Measurements from ENCODE around the gene ZDHHC14.
"Not testable (repeated sequence)": the region's sequence is repeated elsewhere in the genome, so short reads cannot be mapped to it uniquely, and the experiment has no call there.

The ZDHHC14 gene

DNA sequence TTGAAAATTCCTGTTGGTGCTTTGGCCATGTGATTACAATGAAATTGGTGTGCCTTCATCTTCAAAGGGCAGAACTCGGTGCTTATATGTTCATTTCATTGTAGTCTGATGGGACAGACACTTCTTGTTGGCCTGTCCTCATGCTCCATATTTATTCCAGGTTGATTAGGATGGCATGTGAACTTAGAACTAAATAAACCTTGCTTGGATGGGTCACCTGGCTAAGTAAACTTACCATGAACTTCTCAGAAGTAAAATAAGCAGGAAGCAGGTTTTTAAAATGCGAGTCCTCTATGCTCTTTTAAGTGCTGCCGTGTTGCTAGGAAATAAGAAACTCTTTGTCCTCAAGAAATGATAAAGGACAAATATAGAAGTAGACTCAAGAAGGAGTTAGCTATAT is 26.7 kb downstream of the ZDHHC14 start:
- DNase-seq: no peak

DNA sequence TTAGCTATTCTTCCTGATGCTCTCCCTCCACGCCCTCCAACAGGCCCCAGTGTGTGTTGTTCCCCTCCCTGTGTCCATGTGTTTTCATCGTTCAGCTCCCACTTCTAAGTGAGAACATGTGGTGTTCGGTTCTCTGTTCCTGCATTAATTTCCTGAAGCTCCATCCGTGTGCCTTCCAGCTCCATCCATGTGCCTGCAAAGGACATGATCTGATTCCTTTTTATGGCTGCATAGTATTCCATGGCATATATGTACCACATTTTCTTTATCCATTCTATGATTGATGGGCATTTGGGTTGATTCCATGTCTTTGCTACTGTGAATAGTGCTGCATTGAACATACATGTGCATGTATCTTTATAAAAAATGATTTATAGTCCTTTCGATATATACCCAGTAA is 27.4 kb downstream of the ZDHHC14 start:
- not testable (repeated sequence) for DNase-seq

DNA sequence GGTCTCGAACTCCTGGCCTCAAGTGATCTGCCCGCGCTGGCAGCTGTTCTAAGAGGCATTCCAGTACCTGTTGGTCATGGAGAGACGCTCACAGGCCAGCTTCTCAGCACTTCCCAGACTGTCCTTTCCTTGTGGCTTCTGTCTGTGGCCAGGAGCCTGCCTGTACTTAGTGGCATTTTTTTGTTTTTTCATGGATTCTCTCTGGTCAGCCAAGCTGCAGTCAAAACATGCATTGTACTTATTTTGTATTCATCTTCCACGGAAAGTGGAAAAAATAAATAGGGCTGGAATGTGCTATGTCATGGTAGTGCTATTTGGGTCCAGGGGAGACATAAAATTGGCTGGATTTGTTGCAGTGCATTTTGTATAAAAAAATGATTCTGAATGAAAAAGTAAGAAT is 29.1 kb downstream of the ZDHHC14 start:
- peak; percentile 6 for DNase-seq

DNA sequence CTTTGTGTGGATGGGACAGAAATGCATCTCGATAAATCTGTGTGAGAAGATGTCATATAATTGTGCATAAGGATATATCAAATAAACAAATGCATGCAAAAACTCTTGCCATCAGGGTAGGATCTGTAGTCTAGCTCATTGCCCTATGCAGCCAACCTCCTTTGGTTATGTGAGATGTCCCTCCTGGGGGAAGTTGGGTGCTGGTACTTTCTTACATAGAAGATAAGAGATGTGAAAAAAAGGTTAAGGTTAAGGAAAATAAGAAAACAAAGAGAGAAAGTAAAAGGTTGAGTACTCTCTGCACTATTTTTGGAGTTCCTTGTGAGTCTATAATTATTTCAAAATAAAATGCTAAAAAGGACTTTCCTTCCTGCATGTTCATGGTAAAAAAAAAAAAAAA is 30.4 kb downstream of the ZDHHC14 start:
- no peak for DNase-seq

DNA sequence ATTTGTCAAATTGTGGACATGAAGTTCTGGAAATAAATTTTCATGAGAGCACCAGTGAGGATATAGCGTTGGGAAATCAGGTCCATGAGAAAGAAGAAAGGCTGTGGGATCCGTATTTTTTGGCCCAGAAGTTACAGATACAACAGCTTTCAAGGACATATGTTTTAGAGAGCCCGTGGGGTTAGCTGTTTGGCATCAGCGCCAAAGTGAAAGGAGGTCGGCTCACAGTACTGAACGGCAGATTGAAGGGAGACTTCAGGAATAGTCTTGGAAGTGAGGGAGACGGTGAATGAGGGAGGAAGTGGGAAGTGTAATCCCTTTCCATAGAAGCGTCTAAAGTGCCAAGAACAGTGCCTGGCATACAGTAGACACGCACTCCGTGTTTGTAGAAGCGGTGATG is 31.8 kb downstream of the ZDHHC14 start:
- no peak for DNase-seq

DNA sequence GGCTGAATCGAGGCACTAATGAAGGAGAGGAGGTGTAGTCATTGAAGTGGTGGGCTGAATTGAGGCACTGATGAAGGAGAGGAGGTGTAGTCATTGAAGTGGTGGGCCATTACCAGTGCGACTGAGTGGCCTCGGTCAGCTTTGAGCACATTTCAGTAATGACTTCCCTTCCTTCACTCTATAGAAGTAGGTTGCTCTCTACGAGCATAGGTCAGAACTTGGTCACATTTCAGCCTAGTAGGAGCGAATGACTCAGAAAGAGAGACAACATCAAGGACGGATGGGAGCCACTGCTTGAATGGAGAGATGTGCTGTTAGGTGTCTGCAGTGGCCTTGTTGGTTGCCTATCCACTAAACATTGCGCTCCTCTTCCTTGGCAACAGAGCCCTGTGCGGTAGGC is 39.5 kb downstream of the ZDHHC14 start:
- no peak for DNase-seq

DNA sequence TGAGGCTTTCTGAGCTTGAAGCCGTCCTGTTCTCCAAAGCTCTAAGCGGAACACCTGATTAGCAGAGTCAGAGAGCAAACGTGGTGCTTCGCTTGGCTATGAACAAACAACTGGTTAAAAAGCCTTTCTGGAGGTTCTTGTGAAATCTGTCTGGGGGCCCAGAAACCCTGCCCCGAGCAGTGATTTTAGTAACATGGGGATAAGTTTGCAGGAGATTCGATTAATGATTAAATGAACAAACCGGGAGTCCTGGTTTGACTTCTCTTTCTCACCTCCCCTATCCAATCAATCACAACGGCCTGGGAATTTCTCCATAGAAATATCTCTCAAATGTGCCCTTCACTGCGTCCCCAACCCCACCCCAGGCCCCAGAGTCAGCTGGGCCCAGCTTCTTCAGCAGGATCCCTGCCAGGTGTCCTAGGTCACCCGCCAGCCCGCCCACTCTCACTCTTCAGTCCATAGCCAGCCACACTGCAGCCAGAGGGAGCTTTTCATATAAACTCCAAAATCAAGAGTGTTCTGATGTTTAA is 43.6 kb downstream of the ZDHHC14 start:
- DNase-seq: no peak

DNA sequence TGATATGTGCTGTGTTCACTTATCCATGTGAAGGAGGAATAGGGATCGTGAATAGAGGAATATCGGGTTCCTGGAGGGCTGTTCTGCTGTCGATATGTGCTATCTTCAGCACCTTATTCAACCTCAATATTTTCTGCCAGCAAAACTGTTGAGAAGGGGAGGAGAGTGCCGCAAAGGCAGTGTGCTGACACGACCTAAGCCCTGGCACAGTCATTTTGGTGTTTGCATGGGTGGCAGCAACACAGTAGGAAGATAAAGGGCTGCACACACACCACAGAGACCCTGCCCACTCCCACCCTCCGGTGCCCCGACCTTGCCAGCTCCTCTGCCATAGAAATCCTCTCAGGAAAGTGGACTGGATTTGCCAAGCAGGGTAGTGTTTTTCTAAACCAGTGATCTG is 47.0 kb downstream of the ZDHHC14 start:
- no peak for DNase-seq

DNA sequence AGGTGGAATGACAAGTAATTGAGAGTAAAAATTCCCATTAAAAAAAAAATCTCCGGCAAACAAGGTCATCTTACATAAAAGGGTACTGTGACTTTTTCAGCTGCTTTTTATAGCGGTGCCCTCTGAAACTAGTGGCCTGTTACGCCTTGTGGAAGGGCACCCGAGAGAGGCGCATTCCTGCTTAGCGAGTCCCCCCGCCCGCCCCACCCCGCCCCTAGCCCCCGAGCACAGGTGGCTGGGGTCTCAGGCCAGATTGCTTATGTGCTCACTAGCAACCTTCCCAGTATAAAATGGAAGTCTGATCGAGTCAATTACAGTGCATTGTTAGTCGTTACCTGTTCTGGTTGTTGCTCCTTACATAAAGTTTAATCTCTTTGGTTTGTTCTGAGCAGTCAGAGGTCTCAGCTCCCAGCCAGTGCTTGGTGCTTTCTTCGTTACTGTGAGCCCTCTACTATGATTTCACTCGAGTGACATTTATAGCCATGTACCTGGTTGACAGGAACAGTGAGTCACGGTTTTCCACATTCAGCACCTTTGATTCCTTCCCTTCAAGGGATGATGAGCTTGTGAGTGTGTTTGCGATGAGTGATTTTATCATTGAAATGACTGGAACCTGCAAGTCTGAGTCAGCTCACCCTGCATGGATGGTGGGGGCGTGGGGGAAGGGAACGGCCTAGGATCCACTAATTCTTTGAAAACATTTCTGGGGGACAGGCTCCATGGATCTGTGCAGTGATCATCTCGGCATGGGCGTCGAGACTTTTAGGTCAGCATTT is 47.6 kb downstream of the ZDHHC14 start:
- DNase-seq: peak; percentile 4

DNA sequence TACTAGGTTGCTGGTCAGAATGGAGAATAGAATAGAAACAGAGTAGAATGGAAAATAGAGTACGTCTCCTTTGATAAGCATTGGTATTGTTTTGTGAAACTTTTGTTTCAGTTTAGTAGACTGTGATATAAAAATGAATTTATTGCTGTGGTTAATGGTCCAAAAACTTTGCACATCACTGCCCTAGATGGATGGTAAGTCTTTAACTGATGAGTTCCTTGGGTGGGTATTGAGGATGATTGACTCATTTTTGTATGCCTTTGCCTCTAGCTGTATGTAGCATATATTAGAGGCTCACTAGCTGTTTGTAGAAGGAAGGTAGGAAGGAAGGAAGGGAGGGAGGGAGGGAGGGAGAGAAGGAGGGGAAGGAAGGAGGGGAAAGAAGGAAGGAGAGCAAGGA is 48.3 kb downstream of the ZDHHC14 start:
- DNase-seq: no peak

DNA sequence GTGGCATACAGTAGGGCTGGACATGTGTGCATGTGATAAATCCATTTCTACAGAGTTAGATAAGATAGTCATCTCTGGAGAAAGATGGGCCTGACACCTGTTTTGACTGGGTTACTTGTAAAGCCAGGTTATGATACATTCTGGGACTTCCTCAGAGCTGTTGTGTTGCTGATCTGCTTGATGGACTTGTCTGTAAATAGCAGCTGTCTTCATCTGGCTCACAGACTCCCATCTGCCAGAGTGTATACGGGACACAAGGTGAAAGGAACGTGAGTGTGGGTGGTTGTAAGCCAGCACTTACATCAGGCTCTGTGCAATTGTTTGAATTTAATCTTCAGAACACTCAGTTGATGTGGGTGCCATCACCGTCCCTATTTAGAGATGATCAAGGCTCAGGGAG is 49.8 kb downstream of the ZDHHC14 start:
- no peak for DNase-seq

DNA sequence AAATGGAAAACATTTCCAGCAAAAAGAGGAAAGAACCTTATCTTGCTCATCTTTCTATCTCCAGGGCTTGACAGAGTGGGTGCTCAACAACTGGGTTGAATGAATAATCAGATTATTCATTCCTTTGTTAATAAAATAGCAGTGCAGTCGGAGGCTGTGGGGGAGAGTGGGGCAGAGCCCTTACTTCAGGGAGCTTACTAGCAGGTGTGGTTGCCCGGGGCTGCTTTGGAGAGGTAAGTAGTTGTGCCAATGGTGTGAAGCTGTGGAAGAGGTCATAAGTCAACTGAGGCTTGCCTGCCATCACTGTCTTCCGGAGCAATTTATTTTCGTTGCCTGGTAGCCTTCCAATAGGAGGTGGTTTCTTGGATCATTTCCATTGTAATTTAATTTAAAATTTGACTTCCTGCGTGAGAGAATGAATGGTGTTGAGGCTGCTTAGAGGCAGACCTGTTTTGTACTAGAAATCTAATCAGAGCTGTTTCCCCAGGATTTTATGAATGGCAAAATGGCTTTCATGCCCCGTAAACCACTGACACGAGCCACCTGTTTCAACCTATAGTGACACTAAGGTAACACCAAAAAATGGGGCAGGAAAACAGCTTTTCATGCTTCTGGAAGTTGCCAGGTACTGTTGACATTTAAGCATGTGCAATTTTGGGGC is 51.4 kb downstream of the ZDHHC14 start:
- DNase-seq: no peak

DNA sequence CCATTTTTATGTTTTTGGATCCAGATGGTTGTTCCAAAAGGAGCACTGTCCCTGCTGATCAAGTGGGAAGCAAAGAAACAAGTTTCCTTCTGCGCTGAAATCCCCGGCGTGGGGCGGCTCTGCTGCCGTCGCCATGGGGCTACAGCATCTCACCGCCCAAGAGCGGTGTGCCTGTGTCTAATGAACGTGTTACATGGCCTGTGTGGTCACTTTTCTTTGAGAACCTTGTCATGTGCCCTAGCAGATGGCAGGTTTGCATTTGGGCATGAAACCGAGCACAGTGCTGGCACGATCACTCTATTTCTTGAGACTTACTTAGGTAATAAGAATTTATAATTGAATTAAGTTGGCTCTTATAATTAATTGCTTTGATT is 51.9 kb downstream of the ZDHHC14 start:
- no peak for DNase-seq

DNA sequence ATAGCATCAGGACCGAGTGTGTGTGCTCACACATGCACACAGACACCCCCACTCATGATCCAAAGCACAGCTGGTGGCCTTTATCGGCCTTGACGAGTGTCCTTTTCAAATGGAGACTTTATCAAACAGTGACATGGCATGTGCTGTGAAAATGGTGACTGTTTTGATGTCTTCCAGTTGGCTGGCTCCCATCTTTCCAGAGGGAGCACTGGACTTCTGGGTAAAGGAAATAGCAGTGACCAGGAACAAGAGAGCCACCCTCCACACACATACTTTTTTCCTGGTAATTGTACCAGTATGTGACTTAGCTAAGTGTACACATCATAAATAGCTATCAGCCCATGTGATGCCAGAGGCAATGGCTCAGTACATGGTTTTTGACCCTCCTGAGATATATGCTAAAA is 52.7 kb downstream of the ZDHHC14 start:
- no peak for DNase-seq

DNA sequence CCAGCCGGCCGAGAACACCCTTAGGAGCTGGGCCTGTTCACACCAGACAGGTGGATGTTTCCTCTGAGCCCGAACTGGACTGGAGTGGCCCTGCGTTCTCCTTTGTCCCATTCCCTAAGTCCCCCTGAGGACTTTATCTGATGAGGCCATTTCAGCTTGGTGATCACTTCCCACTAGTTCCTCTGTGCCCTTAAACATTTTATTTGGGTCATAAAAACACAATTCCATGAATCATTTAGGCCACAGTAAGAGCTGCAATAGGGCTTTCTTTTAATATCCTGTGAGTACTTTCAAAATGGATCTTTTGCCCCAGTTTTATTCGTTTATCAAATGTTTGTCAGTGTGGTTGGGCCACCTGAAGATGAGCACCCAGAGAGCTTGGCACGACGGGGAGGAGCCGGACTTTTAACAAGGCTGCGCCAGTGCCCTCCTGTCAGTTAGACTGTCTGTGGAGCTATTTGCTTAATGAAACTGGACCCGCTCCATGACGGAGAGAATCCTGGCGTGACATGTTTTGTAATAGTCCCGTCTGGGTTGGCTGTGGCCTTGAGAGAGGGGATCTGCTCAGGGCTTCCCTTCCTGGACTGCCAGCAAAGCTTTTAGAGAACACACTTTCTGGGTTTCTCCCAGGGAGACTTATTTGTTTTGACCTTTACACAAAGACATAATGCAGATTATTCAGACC is 53.5 kb downstream of the ZDHHC14 start:
- no peak for DNase-seq

DNA sequence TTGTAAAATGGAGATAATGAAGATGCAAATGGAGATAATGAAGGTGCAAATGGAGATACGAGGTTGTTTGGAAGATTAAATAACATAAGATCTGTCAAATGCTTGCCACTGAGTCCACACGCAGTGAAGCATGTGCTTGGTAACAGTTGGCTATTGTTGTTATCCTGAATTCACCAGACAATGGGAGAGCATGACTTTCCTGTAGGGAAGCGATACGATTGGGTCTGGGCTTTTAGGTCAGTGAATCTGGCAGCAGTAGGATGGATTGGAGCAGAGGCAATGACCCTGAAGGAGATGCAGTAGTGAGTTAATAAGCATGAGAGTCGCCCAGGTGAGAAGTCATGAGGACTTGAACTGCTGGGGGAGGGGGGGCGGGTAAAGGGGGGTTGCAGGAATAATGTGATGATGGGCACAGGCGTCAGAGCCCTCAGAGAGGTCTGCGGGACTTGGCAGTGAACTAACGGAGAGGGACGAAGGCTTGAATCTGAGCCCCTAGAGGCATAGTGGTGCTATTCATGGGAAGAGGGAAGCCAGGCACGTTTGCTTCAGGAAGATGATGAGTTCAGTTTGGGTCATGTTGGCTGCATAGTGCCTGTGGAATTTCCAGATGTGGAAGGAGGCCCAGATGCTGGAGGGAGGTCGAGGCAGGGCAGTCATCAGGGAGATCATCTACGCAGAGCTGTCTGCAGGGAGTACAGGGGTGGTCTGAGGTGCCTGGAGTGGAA is 55.4 kb downstream of the ZDHHC14 start:
- no peak for DNase-seq

DNA sequence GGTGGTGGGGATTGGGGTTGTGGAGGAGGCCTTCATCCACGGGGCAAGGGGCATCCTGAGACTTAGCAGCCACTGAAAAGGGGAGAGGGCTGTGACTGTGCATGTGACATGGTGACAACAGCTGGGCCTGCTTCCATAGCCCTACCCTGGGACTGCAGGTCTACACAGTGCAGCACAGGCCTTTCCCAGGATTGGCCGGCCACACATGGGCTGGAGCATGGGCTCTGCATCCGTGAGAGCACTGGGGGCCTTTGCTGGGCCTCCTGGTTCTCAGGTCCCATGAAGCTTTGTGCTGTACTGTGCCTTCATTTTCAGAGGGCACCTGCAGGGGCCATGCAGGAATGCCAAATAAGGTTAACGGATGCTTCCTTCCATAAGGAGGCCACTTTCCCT is 56.0 kb downstream of the ZDHHC14 start:
- no peak for DNase-seq

DNA sequence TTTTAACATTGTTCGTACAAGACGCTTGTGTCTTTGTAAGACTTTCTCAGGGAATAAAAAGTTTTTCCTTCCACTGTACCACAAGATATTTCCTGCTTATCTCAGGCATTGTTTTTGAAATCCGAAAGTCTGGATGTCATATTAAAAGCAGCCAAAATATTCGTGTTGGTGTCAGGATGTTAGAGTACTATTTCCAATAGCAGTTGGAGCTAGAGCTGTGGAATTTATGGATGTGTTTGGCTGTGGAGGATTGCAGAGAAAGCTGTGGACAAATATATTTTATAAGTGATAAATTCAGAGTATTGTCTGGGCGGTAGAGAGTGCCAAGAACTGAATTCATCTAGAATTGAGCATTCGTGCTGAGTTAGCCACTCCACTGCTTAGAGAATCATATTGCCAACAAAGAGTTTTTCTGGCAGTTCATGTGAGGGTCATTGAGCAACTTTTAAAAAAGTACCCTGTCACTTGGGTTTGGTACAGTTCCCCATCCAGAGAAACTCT is 57.7 kb downstream of the ZDHHC14 start:
- DNase-seq: no peak

DNA sequence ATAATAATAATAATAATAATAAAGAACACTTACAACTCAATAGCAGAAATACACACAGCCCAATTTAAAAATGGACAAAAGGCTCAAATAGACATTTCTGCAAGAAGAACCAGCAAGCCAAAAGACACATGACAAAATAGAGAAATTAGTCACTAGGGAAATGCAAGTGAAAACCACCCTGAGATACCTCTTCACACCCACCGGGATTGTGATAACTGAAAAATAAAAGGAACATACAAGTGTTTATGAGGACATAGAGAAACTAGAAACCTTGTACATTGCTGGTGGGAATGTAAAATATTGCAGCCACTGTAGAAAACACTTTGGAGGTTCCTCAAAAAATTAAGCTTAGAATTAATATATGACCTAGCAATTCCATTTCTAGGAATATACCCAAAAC is 59.2 kb downstream of the ZDHHC14 start:
- DNase-seq: no peak

DNA sequence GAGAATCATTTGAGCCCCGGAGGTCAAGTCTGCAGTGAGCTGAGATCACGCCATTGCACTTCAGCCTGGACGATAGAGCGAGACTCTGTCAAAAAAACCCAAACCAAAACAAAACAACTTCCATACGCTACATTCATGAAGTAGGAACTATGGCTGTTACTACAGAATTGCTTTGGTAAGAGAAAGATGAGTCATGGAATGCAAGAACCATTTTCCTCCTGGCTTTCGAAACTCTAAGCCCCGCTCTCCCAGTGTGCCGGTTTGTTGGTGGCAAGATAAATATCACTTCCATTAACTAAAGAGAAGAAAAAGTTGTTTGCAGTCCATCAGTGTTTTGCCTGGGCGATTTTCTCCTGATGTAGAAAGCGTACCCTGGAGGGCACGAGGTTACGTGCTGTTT is 61.3 kb downstream of the ZDHHC14 start:
- DNase-seq: peak; percentile 63

DNA sequence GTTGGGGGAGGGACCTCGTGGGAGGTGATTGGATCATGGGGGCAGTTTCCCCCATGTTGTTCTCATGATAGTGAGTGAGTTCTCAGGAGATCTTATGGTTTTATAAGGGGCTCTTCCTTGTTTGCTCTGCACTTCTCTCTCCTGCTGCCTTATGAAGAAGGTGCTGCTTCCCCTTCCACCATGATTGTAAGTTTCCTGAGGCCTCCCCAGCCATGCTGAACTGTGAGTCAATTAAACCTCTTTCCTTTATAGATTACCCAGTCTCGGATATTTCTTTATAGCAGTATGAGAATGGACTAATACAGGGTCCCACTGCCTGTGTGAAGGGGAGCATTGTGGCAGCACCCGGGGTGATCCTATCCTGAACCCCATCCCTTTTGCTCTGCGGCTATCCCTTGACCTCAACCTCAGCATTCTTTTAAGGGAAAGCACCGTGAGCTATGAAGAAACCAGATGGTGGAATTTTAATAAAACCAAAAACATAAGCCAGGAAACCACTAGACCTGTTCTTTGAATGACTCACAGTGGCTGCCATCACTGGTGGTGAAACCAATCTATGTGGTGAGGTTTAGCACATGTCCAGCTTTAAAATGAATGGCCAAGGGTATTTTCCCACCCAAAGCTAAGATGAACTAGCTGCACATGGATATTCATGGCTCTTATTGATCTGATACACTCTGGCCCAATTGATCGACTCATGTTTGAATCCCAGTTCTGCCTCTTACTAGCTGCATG is 62.2 kb downstream of the ZDHHC14 start:
- DNase-seq: peak; percentile 86

DNA sequence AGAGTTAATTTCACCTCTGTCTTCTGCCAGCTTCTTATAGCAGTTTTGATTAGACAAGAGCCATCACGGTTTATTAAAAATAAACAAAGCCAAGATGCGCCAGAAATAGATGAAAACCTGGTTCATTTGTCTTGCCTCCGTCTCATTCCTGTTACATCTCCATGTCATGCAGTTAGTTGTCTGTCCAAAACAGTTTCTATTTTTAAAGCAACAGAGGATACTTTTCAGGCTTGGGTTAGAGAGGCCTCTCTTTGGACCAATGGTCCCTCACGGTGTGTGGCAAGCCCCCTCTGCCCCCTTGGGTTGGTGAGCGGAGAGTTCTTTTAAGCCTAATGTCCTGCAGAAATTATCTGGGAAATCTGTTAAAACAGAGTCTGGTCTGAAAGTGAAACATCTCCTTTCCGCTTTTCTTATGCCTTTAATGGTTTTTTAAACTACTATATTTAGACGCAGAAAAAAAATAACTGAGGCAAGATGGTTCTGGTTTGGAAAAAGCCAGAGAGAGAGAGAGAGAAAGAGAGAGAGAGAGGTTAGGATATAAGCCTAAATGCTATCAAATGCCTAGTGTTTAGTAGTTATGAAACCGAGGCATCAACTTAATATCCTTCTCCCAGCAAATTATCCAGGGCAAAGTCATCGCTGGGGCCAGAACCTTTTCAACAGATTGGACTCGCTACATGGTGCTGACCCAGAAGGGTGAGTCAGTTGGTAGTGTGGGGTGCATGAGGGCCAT is 64.5 kb downstream of the ZDHHC14 start:
- no peak for DNase-seq

Data from EL (cell line).